Fibroblast of lung (primary cell): ENCODE results near the gene NEK8.

Experiments
- CTCF ChIP-seq, 2 donors: IDR thresholded peaks in 1 of 2; conservative IDR thresholded peaks in 1 of 2; 1 replicate in 1 of 2; 2 replicates in 1 of 2; pipeline ENCODE4 v1.5.1; 2011 to 2012; ENCODE audit warnings: low read length in 2 of 2, control low read depth in 1 of 2, inconsistent platforms in 1 of 2, low read depth in 1 of 2, mild to moderate bottlenecking in 1 of 2
- EZH2 ChIP-seq: IDR thresholded peaks from 2 replicates; pipeline ENCODE4 v1.5.1; 2012; ENCODE audit warnings: low read length, control low read depth, mild to moderate bottlenecking; ENCODE audit errors: missing control alignments

DNA sequence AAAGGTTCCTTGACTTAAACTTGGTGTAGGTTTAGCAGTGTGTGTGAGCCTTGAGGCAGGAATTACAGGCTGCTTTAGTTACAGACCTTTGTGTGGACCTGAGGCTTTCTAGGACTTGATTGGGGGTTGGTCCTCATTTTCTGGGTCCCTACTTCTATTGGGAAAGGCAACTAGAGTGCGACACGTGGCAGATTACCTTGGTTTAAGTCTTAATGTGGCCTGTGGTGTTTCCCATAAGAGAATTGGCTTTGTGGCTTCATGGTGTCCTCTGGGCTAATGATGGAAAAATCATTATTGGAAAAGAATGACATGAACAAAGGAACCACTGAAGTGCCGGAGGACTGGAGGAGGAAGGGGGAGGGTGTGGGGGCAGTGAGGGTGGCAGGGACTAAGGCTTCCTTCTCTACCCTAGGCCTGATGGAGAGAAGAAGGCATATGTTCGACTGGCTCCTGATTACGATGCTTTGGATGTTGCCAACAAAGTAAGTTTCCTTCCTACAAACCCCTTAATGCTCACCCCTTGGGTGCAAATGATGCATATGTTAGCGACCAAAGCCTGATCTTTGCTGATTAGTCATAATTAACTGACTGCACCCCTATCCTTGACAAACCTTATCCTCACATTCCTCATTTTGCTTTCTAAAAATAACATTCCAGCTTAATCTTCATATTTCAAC is 5.3 kb upstream of the NEK8 start:
- no peak for TF ChIP-seq CTCF (conservative IDR thresholded peaks at IDR 0.05 in 1 of 2, IDR thresholded peaks at IDR 0.05 in 1 of 2; ENCODE audit: low read depth in 1 of 2, low read length in 2 of 2)
- no peak for TF ChIP-seq EZH2
